HG02678 (cell line): Measurements from ENCODE around the gene PAK4.
"Not testable (repeated sequence)": the region's sequence is repeated elsewhere in the genome, so short reads cannot be mapped to it uniquely, and the experiment has no call there.

Source experiments
- ATAC-seq: cut with Tn5 transposase; IDR thresholded peaks from one replicate; pipeline ENCODE4 v1.9.1; 2021; ENCODE audit warnings: mild to moderate bottlenecking, moderate library complexity; ENCODE audit not compliant: unreplicated experiment

PAK4 gene

GRCh38 chr19:39099341-39099740 is 26.2 kb upstream of the PAK4 start:
- no peak for ATAC-seq

GRCh38 chr19:39100500-39101166 is 25.0 kb upstream of the PAK4 start:
- ATAC-seq, result no peak

- no peak for ATAC-seq
These were observed 22.4 kb upstream of the PAK4 start for GRCh38 chr19:39103151-39103550.

- ATAC-seq, result no peak
These were observed 21.4 kb upstream of the PAK4 start for GRCh38 chr19:39104186-39104596.

- no peak for ATAC-seq
These were observed 19.4 kb upstream of the PAK4 start for GRCh38 chr19:39106194-39106593.

GRCh38 chr19:39109641-39110040 is 15.9 kb upstream of the PAK4 start:
- ATAC-seq, result no peak

GRCh38 chr19:39110263-39110967 is 15.2 kb upstream of the PAK4 start:
- ATAC-seq, result no peak

- no peak for ATAC-seq
These were observed 13.9 kb upstream of the PAK4 start for GRCh38 chr19:39111593-39112199.

- no peak for ATAC-seq
These were observed 13.2 kb upstream of the PAK4 start for GRCh38 chr19:39112338-39112890.

- no peak for ATAC-seq
These were observed 12.4 kb upstream of the PAK4 start for GRCh38 chr19:39113199-39113598.

GRCh38 chr19:39115105-39115847 is 10.3 kb upstream of the PAK4 start:
- no peak for ATAC-seq

- not testable (repeated sequence) for ATAC-seq
These were observed 8.6 kb upstream of the PAK4 start for GRCh38 chr19:39117023-39117422.

GRCh38 chr19:39119830-39120229 is 5.8 kb upstream of the PAK4 start:
- no peak for ATAC-seq

GRCh38 chr19:39122934-39123731 is 2.5 kb upstream of the PAK4 start:
- ATAC-seq, result no peak

GRCh38 chr19:39124136-39124764 is 1.3 kb upstream of the PAK4 start:
- no peak for ATAC-seq

- no peak for ATAC-seq
These were observed 410 bp upstream of the PAK4 start for GRCh38 chr19:39125199-39125553.

- ATAC-seq, result no peak
These were observed 964 bp downstream of the PAK4 start for GRCh38 chr19:39126312-39127187.

- no peak for ATAC-seq
These were observed 2.4 kb downstream of the PAK4 start for GRCh38 chr19:39127812-39128515.
